Measurements from ENCODE around the gene NKX3-2.

- TF ChIP-seq CTCF (IDR thresholded peaks at IDR 0.05) (no peak), ZFX (IDR thresholded peaks at IDR 0.05; ENCODE audit: borderline replicate concordance) (no peak)
Measured at GRCh38 chr4:13538427-13538973, 5.8 kb downstream of the NKX3-2 start.
